ENCODE results near the gene ABCA5.
A peak's percentile ranks its signal among the peaks of the same experiment; 100 is the strongest.

The ABCA5 gene

DNA sequence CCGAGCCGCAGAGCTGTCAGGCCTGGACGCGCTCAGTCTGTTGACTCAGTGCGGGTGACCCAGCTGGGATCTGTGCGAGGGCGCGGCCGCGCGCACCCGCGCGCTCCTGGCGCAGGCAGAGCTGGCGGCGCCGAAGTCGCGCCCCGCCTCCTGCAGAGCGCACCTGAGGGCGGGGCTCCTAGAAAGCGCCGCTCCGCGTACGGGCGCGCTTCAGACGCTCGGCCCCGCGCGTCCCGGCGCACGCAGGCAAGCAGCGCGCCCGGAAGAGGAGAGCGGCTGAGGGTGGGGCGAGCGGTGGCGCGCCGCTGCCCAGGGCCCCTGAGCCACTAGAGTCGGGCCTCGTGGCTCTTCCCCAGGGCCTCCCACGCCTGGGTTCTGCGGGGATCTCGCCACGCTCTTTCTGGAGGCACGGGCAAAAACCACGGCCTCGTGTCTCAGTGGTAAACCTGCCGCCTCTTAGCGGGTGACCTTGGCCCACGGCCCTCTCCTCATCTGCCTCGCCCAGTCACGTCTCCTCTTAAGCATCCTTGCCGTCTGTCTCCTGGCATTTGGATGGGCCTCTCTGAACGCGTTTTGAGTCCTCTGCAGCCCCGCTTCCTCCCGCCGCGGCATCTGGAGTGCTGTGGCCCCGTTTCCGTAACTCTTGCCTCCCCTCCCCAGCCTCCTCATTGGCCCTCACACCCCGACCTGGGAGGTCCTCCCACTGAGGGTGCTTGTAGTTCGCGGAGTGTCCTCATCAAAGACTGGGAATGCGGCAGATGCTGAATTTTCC, at the start of gene ABCA5:
ABCA5 (minus strand) TSS at position 74 of the 772 bp plus-strand sequence. CDS start 12,718 bp downstream, outside the sequence.
- peak; percentile 64 to 75 (median 71) for DNase-seq (ENCODE audit: low read depth in 3 of 3)

DNA sequence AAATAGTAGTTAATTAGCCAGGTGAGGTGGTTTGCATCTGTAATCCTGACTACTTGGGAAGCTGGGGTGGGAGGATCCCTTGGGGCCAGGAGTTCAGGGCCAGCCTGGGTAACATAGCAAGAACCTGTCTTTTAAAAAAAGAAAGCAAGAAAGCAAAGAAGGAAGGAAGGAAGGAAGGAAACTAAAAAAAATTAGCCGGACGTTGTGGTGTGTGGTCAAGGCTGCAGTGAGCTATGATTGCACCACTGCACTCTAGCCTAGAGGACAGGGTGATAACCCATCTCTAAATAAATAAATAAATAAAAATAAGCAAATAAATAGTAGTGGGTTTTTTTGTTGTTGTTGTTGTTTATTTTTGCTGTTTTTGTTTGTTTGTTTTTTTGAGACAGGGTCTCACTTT, 48.3 kb upstream of the ABCA5 start:
- no peak for DNase-seq (ENCODE audit: low read depth in 3 of 3)

- no peak for DNase-seq (ENCODE audit: low read depth in 3 of 3)
These were observed 46.1 kb upstream of the ABCA5 start for GRCh38 chr17:69373069-69373468.

DNA sequence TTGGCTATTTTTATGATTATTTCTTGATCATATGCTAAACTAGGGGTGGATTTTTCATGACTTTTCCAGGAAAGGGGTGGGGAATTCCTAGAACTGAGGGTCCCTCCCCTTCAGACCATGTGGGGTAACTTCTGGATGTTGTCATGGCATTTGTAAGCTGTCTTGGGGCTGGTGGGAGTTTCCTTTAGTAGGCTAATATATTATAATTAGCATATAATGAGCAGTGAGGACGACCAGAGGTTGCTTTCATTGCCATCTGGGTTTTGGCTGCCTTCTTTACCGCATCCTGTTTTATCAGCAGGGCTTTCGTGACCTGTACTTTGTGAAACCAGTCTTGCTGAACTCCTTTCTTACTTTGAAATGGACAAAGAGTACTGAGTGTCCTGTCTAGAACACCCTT, 40.4 kb upstream of the ABCA5 start:
- no peak for DNase-seq (ENCODE audit: low read depth in 3 of 3)

GRCh38 chr17:69363488-69364210, 36.7 kb upstream of the ABCA5 start:
- no peak for DNase-seq (ENCODE audit: low read depth in 3 of 3)

DNA sequence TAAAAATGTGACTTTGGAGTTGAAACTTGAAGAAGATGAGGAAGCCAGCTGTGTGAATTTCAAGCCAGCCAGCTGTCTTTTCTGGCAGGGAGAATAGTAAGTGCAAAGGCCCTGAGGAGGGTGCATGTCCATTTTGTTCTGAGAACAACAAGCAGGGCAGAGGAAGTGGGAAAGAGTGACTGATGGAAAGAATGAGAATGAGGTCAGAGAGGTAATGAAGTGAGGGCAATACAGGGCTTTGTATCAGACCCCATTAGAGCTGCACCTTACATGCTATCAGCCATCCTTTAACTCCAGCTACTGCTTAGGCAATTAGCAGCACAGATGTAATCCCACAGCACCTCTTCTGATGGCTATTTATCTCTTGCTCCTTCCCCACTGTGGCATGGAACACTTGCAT, 34.2 kb upstream of the ABCA5 start:
- DNase-seq (ENCODE audit: low read depth in 3 of 3): no peak

GRCh38 chr17:69358688-69359596, 32.0 kb upstream of the ABCA5 start:
- no peak for DNase-seq (ENCODE audit: low read depth in 3 of 3)

GRCh38 chr17:69357701-69358100, 30.8 kb upstream of the ABCA5 start:
- no peak for DNase-seq (ENCODE audit: low read depth in 3 of 3)

DNA sequence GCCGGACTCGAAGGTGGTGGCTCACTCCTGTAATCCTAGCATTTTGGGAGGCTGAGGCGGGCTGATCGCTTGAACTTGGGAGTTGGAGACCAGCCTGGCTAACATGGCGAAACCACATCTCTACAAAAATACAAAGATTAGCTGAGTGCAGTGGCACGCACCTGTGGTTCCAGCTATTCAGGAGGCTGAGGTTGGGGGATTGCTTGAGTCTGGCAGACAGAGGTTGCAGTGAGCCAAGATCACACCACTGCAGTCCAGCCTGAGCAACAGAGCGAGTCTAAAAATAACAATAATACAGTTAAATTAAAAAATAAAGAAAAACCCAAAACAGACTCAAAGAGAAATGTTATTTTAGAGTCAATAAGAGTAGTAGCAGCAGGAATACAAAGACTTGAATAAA, 29.7 kb upstream of the ABCA5 start:
- no peak for DNase-seq (ENCODE audit: low read depth in 3 of 3)

DNA sequence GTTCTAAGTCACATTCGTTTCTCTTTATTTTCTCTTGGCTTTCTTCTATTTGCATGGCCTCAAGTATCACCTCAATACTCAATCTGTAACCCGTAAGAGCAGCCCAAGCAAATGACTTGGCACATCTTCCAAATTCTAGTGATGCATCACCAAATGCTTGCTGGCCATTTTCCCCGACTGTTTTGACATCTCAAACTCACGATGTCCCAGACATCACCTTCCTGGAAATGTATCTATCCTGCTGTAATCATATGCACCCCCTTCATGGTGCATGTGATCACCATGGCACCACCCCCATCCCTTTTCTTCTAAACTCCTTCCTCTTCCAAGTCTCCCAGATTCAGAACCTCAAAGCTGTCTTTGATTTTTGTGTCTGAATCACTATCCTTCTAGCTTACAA, 24.0 kb upstream of the ABCA5 start:
- DNase-seq (ENCODE audit: low read depth in 3 of 3): no peak

GRCh38 chr17:69348429-69348828, 21.5 kb upstream of the ABCA5 start:
- DNase-seq (ENCODE audit: low read depth in 3 of 3): no peak

GRCh38 chr17:69346766-69347165, 19.8 kb upstream of the ABCA5 start:
- DNase-seq (ENCODE audit: low read depth in 3 of 3): no peak

GRCh38 chr17:69344939-69345338, 18.0 kb upstream of the ABCA5 start:
- DNase-seq (ENCODE audit: low read depth in 3 of 3): no peak

GRCh38 chr17:69342896-69343644, 16.1 kb upstream of the ABCA5 start:
- DNase-seq (ENCODE audit: low read depth in 3 of 3): no peak

GRCh38 chr17:69339937-69340336, 13.0 kb upstream of the ABCA5 start:
- DNase-seq (ENCODE audit: low read depth in 3 of 3): no peak

GRCh38 chr17:69336996-69337395, 10.1 kb upstream of the ABCA5 start:
- DNase-seq (ENCODE audit: low read depth in 3 of 3): no peak

GRCh38 chr17:69336580-69336979, 9.6 kb upstream of the ABCA5 start:
- DNase-seq (ENCODE audit: low read depth in 3 of 3): no peak

- no peak for DNase-seq (ENCODE audit: low read depth in 3 of 3)
These were observed 8.1 kb upstream of the ABCA5 start for GRCh38 chr17:69335058-69335457.

- DNase-seq (ENCODE audit: low read depth in 3 of 3): no peak
These were observed 6.6 kb upstream of the ABCA5 start for GRCh38 chr17:69333561-69333960.

- DNase-seq (ENCODE audit: low read depth in 3 of 3): no peak
These were observed 4.8 kb upstream of the ABCA5 start for GRCh38 chr17:69331756-69332155.

- DNase-seq (ENCODE audit: low read depth in 3 of 3): peak in 1 of 3 experiments; percentile 4
These were observed 415 bp downstream of the ABCA5 start for GRCh38 chr17:69326377-69327059.

Data from stimulated activated CD4-positive, alpha-beta T cell treated with anti-CD3 and anti-CD28 coated beads, TNF-alpha, amount 100 ng/mL, for 4 hours (primary cell).